Brain pericyte (primary cell): ENCODE measurements around the gene SH3PXD2B.

Experiments
- DNase-seq: peaks from one replicate; pipeline ENCODE4 v3.0.0-alpha.2; 2012; ENCODE audit warnings: low read depth, low spot score

The SH3PXD2B gene

DNA sequence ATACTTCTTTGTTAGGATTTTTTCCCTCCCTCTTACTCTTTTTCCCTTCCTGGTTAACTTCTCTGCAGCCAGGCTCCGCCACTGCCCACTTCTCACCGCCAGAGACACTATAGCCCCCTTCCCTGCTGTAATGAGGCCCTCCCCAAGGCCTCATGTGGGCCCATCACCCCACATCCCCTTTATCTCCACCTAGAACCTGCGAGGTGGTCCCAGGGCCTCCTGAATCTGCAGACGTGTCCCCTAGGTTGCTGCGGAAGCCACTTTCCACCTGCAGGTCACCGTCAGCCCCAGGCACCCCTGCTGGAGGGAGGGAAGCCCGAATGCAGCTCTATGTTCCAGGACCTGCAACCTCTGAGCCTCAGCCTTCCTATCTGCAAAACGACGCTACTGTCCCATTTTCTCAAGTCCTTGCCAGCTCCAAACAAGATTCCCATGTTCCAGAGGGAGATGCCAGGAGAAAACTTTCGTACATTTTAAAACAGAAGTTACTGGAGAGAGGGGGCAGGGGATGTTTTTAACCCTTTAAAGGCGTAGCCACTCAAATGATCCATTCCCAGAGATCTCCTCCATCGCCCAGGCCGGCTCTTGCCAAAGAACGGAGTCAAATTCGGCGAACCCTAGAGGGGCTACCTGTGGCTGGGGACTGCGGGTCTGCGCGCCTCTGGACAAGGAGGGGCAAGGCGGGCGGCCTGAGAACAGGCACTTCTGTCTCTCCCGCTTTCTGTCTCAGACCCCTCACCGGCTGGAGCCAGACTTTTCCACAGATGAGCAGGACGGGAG is 929 bp downstream of the SH3PXD2B start:
- DNase-seq, result no peak

DNA sequence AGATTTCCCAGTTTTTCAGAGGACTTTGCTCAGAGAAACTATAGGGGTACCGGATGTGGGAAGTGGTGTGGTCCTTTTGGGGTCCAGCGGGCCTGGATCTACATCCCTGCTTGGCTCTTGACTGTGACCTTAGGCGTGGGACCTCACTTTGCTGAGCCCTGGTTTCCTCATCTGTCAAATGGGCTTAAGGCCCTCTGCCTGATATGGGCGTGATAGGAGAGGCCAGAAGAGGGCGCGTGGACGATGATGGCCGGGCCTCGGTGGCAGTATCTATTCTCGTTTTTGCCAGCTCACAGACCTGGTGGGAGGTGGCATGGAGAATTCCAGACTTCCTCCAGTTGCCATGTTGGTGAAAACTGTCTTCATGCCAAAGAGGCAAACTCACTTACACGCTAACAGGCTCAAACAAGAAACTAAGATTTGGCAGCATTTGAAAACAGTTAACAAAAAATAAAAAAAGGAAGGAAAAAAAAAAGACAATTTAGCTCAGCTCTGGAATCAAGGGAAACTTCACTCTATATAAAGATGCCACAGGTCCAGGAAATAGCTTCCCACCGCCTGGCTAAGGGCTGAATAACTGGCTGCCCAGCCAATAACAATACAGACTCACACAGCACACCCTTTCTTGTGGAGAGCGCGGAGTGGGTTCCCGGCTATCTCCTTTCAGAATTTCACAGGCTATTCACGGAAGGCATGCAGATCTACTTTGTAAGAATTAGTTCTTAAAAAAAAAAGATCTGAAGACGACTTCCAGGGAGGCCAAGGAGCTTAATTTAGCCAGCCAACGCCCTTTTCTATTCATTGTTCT is 1.7 kb downstream of the SH3PXD2B start:
- DNase-seq, result no peak

DNA sequence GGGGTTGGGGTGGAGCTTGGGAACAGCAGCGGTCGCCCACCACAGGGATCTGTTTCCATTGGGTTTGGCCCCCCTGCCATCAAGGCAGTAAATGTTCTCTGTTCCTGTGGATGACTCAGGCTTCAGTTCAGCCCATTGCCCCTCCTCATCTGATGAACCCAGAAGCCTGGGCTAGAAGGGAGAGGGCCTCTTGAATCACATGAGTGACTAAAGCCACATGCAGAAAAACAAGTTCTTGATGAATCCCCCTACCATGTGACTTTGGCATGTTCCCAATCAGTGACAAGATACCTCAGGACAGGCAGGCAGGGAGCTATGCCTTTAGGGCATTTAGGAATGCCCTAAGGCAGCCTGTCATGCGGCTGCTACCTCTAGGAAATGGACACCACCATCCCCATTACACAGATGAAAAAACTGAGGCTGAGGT is 2.5 kb downstream of the SH3PXD2B start:
- peak; percentile 51 for DNase-seq

DNA sequence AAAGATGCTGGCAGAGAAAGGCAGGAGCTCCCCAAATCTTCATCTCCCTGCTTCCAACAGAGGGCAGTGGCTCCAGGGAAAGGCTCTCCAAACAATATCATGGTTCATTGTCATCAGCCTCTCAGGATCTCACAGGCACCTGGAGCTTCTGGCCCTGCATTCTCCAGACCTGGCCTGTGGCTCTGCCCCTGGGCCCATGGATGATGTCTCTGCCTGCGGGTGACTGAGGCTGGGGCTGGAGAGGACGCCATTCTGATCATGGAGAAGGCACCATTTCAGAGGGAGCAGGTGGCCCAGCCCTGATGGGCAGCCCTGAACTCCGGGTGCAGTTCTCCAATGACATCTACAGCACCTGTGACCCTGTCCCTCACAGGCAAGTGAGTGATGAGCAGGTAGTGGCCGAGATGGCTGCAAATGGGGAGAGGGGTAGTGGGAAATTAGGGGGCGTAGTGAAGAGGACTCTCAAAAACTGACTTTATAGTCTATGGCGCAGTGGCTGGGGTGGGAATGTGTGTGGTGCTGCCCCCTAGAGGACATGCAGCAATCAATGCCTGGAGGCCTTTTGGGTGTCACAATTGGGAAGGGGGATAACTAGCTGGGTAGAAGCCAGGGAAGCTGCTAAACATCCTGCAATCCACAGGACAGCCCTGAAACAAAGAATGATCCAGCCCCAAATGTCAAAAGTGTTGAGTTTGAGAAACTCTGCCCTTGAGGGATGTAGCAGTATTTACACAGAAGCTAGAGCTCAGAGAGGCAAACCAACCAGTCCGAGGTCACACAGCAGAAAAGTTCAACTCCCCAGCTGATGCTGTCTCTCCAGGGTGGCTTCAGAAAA is 3.2 kb downstream of the SH3PXD2B start:
- DNase-seq, result no peak

DNA sequence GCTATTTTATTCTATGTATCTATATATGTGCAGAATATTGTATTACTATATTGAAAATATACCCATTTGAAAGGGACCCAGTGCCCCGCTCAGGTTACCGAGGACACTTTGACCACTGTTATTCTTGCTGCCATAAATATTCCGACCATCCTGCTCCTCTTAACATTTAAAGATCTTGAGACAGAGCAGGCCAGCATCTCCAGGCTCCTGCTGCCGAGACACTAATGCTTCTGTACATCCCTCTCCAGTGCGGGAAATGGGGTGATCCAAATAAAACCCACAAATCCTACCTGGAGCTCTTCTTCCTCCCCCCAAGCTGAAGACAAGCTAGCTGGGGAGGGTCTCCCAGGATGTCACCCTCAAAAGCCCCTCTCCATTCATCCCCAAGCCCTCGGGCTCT is 3.9 kb downstream of the SH3PXD2B start:
- DNase-seq, result no peak

DNA sequence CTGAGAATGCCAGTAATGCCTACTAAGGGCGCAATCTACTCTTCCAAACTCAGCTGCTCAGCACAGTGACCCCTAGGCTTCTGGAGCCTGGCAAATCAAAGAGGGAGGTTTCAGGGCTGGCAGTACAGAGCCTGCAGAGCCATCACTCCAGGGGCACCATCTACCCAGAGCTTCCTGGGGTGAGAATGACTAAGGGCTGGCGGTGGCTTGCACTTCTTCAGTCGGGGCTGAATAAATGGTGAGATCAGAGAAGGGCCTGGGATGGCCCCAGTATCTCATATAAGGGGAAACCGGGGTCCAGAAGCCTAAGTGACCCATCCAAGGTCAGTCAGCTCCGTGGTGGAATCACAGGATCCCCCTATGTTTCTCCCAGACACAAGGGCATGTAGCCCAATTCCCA is 5.3 kb downstream of the SH3PXD2B start:
- no peak for DNase-seq

DNA sequence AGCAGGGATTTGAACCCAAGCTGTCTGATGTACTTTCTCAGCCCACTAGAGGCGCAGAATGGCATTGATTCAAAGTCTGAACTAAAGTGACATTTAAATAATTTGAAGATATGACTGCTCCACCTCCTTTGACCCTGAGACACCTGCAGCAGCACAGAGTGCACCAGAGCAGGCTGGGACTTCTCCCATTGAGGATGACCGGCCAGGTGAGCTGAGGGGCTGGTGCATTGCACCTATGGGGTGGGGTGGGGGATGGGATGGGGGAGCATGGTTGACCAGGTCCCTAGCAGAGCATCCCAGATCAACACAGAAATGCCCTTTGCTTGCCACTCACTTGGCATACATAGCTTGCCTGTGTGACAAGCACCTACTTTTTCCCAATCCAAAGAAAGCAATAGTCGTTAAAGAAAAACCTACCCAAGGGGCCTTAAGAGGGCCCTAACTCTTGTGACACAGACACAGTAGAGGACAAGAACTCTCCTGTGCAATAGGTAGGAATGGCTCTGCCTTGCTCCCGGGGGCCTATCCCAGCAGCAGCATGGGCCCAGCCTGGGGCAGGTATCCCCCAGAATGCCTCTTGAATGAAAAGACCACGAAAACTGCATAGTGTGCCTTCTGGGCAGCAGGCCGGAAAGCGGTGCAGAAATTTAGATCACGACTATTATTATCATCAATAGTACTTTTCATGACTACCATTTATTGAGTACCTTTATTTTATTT is 6.5 kb downstream of the SH3PXD2B start:
- DNase-seq, result no peak

DNA sequence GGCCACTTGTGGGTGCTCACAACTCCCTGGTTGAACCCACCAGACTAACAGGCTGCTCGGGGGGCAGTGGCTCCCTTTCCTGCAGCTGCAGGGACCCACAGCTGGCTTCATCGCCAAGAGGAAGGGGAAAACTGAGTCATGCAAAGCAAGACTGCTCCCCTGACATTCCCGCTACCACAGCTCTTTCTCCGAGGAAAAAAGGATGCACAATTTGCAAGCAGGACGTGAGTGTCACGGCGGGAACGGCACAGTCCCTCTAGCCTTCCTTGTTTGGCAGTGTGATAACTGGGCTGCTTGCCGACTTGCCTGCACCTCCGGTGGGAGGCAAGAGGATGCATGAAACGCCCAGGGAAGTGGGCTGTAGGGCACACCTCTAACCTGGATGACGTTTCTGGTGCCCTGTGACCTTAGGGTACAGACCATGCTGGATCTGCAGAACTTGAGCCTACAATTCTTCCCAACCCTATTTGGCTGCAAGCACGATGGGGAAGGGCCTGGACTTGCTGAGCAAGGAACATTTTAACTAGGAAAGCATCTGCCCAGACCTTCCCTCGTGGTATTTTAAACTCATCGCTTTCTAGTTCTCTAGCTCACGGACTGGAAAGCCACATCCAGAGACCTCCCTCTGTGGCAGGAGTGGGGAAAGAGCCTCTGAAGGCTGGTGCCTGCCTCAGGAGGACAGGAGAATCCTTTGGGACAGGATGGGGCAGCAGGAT is 7.8 kb downstream of the SH3PXD2B start:
- DNase-seq, result no peak

DNA sequence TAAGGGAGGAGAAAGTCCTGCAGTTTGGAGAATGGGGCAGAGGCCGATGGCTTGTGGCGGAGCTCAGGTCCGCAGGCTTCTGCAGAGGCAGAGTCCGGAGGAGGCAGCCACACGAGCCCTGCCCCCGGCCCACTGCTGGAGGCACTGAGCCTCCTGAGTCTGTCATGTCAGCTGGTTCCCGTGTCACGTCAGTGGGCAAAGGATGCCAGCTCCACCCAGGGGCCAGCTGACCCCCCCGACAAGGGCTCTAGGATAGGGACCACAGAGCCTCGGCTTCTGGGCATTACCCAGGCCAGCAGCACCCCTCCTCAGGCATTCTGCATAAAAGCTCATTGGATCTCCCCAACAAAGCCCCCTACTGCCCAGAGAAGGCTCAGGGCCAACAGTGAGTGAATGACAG is 8.5 kb downstream of the SH3PXD2B start:
- no peak for DNase-seq

DNA sequence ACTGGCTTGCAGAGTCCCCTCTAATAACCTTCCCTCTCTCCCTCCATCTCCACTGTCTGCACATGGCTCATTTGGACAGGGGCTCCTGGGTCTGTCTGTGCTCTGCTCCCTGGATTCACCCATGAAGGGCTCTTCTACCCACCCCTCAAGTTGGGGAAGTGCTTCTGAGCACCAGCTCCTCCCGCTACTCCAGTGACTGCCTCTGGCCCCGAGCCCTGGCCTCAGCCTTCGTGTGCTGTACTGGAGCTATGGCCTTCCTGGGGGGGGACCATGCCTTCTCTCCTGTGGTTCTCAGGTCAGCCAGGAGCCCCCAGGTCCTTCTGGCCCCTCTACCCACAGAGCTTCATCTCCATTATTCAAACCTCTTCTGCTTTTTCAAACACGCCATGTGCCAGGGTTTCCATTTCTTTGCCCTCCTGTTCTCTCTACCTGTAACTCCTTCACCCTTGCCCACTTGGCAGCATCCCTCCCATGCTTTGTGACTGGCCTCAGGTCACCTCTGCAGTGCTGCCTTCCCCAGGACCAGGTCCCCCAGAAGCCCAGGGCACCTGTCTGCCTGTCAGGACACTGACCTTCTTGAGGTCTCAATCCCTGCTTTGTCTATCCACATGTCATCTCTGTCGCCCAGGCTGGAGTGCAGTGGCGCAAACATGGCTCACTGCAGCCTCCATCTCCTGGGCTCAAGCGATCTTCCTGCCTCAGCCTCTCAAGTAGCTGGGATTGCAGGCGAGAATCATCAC is 9.5 kb downstream of the SH3PXD2B start:
- DNase-seq, result no peak

DNA sequence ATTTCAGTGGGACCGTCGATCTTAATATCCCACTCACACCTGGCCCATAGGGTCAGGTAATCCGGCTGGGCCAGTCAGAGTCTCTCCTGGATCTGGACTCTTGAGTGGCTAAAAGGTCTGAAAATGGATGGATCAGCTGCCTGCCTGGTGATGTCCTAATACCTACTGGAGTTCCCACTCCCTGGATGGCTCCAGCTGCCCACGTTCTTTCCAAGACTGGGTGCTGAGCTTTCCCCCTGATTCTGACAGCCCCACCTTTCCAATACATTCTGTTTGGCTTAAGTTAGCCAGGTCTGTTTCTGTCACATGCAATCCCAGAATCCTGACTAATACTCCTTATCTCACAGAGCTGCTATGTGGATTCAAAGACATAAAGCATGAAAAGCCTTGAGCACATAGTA is 10.2 kb downstream of the SH3PXD2B start:
- no peak for DNase-seq

DNA sequence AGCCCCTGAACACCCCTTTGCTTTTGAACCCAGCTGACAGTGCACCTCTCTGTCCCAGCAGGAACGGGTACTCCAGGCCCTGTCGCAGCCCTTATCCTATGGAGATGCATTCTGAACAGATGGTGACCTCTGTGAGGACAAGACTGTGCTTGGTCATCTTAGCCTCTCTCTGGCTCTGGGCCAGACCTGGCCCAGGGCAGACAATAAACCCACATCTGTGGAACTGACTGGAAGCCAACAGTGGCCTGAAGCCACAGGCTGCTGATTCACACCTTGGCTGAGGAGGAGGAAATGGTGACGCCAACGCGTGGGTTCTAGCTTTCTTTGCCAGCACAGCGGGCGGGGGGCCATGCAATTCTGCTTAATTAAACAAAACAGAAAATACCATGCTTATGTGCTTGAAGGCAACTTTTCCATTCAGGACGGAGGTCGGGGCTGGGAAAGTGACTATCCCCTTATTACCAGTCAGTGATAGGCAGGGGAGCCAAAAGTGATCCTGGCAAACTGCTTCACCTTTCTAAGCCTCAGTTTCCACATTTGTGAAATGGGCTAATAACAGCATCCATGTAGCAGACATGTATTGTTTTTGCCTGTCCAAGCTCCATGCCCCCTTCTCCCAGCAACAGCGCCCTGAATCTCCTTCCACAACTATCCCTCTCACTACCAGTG is 10.8 kb downstream of the SH3PXD2B start:
- peak; percentile 38 for DNase-seq

DNA sequence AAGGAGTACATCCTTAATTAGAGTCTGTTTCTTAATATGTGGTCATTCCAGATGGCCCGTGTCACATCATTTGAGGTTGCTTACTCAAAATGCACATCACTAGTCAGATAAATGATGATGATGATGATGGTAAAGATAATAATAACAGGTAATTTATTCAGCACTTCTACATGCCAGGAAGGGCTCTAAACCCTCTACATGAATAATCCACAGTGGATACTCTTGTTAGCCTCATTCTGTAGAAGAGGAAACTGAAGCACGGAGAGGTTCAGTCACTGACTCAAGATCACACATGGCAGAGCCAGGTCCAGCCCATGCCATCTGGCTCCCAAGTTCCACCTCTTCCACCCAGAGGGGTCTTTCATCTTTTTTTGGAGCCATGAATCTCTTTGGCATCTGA is 11.7 kb downstream of the SH3PXD2B start:
- DNase-seq, result no peak

DNA sequence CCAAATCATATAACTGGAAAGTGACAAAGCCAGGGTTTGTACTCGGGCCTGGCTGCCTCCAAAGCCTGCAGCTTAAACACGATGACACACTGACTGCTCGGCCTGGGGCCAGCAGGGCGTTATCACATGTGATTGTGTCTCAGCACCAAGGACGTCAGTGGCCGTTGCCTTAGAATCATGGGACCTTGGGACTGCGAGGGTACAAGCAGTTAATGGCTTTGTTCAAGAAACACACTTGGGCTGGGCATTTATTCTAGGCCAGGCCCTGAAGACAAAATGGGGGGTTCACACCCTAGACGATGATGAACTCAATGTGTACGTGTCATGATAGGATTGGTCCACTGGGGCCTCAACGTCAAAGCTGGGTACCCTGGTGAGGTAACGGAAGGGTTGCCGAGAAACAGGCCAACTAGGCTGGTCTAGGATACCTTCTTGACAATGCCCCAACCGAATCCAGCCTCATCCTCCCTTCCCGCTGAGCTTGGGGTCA is 13.0 kb downstream of the SH3PXD2B start:
- no peak for DNase-seq

DNA sequence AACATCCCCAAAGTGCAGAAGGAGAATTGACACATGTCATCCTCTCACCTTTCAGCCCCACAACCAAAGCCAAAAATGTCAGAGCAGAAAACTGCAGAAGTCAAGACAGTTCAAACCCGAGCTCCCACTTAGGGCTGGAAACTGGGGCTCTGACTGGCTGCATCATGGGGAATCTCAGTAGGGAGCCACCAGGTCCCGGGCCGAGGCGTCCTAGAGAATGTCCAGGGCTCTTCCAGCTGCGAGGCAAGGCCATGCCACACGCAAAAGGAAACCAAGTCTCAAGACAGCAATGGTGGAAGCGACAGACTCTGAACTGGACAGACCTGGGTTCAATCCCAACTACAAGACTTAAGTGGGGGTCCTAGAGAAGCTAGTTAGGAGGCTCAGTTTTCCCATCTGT is 13.8 kb downstream of the SH3PXD2B start:
- DNase-seq, result no peak

DNA sequence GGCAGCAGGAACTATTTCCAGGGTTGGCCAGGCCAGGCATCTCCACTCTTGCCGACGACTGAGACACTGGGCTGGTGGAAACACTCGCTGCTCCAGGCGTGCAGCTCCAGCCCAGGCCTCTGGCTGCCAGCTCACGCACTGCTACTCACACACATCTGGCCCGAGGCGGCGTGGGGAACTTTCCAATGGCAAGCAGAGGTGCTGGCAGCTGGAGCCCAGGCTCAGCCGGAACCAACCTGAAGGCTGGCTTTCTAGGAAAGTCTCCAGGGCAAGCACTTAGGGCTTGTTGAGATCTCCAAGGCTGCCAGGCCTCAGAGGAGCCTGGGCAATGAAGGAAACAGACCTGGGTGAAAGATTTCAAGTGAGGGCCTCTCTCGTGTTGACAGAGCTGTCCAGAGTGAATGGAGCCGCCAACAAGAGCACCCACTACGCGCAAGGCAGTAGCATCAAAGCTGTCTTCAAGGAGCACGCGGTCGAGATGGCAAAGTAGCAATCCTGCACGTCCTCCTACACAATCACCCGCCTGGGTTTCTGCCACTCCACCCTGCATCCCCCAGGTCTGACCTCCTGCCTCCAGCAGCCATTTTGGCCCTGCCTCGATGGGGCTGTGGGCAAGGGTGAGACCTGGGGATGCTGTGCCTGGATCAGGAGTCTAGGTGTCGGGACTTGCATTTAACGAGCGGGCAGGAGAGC is 14.4 kb downstream of the SH3PXD2B start:
- DNase-seq, result no peak

DNA sequence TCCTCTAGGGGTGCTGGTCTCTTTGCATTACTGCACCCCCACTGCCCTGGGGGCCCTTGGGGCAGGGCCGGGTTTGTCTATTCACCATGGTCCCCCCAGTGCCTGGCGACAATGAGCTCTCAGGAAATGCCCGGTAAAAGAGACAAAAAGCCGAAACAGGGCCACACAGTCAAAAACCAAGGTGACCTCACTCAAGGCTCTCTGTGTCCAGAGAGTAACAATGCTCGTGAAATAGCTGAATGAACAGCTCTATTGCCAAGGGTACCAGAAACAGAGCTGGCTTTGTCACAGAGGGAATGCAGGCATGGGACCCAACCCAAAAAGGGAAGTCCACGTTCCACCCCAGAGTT is 16.0 kb downstream of the SH3PXD2B start:
- DNase-seq, result no peak

DNA sequence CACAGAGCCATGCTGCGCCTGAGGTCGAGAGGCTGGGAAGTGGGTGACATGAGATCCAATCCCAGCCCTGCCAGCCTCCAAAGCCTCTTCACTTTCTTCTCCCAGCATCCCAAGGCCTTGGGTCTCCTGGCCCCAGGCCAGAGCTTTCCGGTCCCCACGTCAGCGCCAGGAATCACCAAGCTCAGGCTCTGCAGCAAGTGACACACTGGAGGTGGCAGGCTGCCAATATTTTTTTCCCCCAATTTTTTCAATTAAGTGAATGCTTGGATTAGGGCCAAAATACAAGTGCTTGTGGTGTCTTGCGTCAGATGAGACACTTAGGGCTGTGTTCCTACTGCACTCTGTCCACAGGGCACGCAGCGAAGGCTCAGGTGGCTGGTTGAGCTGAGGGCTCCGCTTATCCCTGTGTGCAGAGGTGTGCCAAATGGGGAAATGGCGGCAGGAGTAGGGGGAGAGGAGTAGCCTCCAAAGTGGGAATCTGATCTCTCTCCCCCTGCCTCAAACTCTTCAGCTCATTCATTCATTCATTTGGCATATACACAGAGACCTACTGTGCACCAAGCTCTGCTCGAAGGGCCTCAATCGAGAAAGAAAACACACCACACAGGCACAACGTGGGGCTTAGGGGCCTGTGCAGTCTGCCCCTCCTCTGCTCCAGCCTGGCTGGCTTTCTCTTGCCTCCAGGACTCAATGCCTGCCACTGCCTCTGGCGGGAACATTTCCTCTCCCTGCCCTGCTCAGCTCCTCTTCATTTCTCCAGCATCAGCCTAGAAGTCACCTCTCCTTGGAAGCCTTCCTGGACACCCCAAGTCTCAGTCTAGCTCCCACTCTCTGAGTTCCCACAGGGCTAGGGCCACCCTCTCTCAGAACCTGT is 16.6 kb downstream of the SH3PXD2B start:
- no peak for DNase-seq
